Neural cell (in vitro differentiated cells): ENCODE data around the gene RNASEH2C.

Experiments
- EP300 ChIP-seq: fragments of 450-650 bp; conservative IDR thresholded peaks from 2 replicates; pipeline ENCODE4 v1.6.1; 2014; ENCODE audit warnings: antibody characterized with exemption, mild to moderate bottlenecking, moderate library complexity; ENCODE audit not compliant: poor library complexity, severe bottlenecking
- EZH2 ChIP-seq: fragments of 200-600, 300-800 bp; shearing (Covaris generic), sonication (generic); IDR thresholded peaks from 2 replicates; pipeline ENCODE4 v1.6.1; 2014; ENCODE audit warnings: antibody characterized with exemption, low read length, borderline replicate concordance, mild to moderate bottlenecking; ENCODE audit not compliant: insufficient read depth, poor library complexity, severe bottlenecking
- POLR2AphosphoS5 ChIP-seq: IDR thresholded peaks from 2 replicates; pipeline ENCODE4 v1.6.1; 2012
- SMC3 ChIP-seq: fragments of 450-650 bp; conservative IDR thresholded peaks from 2 replicates; pipeline ENCODE4 v1.6.1; 2014; ENCODE audit warnings: antibody characterized with exemption, mild to moderate bottlenecking, moderate library complexity; ENCODE audit not compliant: poor library complexity
- TF ChIP-seq, protein P1 (sequence below): fragments of 450-650 bp; IDR thresholded peaks from 2 replicates; pipeline ENCODE4 v1.5.1; 2014; ENCODE audit warnings: antibody characterized with exemption, mild to moderate bottlenecking, moderate library complexity; ENCODE audit not compliant: poor library complexity, severe bottlenecking
- TF ChIP-seq, protein P2 (sequence below): IDR thresholded peaks from 2 replicates; pipeline ENCODE4 v1.6.1; 2012; ENCODE audit warnings: borderline replicate concordance

DNA sequence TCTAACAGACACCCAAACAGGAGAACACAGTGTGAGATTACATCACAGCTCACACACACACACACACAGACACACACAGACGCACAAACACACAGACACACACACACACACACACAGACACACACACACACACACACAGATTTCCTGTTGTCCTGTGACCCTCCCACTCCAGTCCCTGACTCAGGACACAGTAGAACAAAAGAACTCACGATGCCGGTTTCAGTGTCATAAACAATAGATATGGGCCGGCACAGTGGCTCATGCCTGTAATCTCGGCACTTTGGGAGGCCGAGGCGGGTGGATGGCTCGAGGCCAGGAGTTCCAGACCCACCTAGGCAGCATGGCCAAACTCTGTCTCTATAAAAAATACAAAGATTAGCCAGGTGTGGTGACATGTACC is 22.4 kb downstream of the RNASEH2C start:
- no peak for TF ChIP-seq EZH2
- TF ChIP-seq, protein P1, sequence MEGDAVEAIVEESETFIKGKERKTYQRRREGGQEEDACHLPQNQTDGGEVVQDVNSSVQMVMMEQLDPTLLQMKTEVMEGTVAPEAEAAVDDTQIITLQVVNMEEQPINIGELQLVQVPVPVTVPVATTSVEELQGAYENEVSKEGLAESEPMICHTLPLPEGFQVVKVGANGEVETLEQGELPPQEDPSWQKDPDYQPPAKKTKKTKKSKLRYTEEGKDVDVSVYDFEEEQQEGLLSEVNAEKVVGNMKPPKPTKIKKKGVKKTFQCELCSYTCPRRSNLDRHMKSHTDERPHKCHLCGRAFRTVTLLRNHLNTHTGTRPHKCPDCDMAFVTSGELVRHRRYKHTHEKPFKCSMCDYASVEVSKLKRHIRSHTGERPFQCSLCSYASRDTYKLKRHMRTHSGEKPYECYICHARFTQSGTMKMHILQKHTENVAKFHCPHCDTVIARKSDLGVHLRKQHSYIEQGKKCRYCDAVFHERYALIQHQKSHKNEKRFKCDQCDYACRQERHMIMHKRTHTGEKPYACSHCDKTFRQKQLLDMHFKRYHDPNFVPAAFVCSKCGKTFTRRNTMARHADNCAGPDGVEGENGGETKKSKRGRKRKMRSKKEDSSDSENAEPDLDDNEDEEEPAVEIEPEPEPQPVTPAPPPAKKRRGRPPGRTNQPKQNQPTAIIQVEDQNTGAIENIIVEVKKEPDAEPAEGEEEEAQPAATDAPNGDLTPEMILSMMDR: no peak
- no peak for TF ChIP-seq POLR2AphosphoS5
- no peak for TF ChIP-seq EP300
- no peak for TF ChIP-seq SMC3
- TF ChIP-seq, protein P2, sequence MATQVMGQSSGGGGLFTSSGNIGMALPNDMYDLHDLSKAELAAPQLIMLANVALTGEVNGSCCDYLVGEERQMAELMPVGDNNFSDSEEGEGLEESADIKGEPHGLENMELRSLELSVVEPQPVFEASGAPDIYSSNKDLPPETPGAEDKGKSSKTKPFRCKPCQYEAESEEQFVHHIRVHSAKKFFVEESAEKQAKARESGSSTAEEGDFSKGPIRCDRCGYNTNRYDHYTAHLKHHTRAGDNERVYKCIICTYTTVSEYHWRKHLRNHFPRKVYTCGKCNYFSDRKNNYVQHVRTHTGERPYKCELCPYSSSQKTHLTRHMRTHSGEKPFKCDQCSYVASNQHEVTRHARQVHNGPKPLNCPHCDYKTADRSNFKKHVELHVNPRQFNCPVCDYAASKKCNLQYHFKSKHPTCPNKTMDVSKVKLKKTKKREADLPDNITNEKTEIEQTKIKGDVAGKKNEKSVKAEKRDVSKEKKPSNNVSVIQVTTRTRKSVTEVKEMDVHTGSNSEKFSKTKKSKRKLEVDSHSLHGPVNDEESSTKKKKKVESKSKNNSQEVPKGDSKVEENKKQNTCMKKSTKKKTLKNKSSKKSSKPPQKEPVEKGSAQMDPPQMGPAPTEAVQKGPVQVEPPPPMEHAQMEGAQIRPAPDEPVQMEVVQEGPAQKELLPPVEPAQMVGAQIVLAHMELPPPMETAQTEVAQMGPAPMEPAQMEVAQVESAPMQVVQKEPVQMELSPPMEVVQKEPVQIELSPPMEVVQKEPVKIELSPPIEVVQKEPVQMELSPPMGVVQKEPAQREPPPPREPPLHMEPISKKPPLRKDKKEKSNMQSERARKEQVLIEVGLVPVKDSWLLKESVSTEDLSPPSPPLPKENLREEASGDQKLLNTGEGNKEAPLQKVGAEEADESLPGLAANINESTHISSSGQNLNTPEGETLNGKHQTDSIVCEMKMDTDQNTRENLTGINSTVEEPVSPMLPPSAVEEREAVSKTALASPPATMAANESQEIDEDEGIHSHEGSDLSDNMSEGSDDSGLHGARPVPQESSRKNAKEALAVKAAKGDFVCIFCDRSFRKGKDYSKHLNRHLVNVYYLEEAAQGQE: no peak
